Testis (tissue), 3 donors: ENCODE data around the gene MRPL12. TPM values are rescaled to one million over a fixed set of nuclear protein-coding genes. Genes with fewer than 3 reads are reported as not detected.
"Not testable (repeated sequence)": the region's sequence is repeated elsewhere in the genome, so short reads cannot be mapped to it uniquely, and the experiment has no call there.

ENCODE experiments used
- DNase-seq: peaks from one replicate; pipeline ENCODE4 v3.0.0-alpha.2; 2019
- H3K27ac ChIP-seq, 2 donors: fragments of 200-600 bp; sonication (generic); one replicate each; pipeline ENCODE4 v1.5.1; 2019
- H3K27me3 ChIP-seq: fragments of 200-600 bp; sonication (generic); one replicate; pipeline ENCODE4 v1.5.1; 2019
- H3K36me3 ChIP-seq: fragments of 200-600 bp; sonication (generic); one replicate; pipeline ENCODE4 v1.5.1; 2017; ENCODE audit warnings: low read depth; ENCODE audit errors: missing control alignments
- H3K4me1 ChIP-seq: fragments of 200-600 bp; sonication (generic); one replicate; pipeline ENCODE4 v1.5.1; 2019
- H3K4me3 ChIP-seq, 2 donors: fragments of 200-600 bp; sonication (generic); one replicate each; pipeline ENCODE4 v1.5.1; 2017 to 2019
- H3K9me3 ChIP-seq: fragments of 200-600 bp; sonication (generic); one replicate; pipeline ENCODE4 v1.5.1; 2017
- CTCF ChIP-seq, 3 experiments: fragments of 450-650 bp in 2 of 3; fragments of 200-600 bp in 1 of 3; sonication (generic) in 1 of 3; IDR thresholded peaks; one replicate each; pipeline ENCODE4 v1.5.1; 2016 to 2019; ENCODE audit warnings: antibody characterized with exemption in 3 of 3, mild to moderate bottlenecking in 2 of 3, moderate library complexity in 1 of 3
- POLR2A ChIP-seq: fragments of 450-650 bp; IDR thresholded peaks from one replicate; pipeline ENCODE4 v1.6.1; 2017; ENCODE audit warnings: antibody characterized with exemption, mild to moderate bottlenecking, moderate library complexity
- WGBS, 2 donors: methylation state at CpG; one replicate each; pipeline ENCODE4 v1.1.5; 2018; 5-methylcytosine and 5-hydroxymethylcytosine counted together
- intact Hi-C: fragments of 100-400 bp; cut with DNase I; formaldehyde crosslinking; loops from one replicate; pipeline ENCODE4 v1.15.1; 2023; ENCODE audit warnings: low total_unique reads
- polyA plus RNA-seq: library from polyadenylated mRNA; stranded (reverse); fragments of 350-450 nt; fragmentation: Illumina TruSeq; extraction: RNeasy Lipid Tissue Mini Kit (QIAGEN cat#74804); gene quantifications from one replicate; pipeline ENCODE4 v1.2.3, GENCODE V29; 2014; ENCODE audit warnings: low read depth, low replicate concordance; ENCODE audit not compliant: insufficient read depth
- total RNA-seq, 2 donors: library from RNA; depleted of rRNA; stranded (reverse); fragments of >200 nt; gene quantifications; one replicate each; pipeline ENCODE4 v1.2.3, GENCODE V29; 2016

MRPL12 gene
- total and polyA plus RNA-seq, 3 donors from 2014 or later = 54.7 to 58.0 (median 57.2) TPM

DNA sequence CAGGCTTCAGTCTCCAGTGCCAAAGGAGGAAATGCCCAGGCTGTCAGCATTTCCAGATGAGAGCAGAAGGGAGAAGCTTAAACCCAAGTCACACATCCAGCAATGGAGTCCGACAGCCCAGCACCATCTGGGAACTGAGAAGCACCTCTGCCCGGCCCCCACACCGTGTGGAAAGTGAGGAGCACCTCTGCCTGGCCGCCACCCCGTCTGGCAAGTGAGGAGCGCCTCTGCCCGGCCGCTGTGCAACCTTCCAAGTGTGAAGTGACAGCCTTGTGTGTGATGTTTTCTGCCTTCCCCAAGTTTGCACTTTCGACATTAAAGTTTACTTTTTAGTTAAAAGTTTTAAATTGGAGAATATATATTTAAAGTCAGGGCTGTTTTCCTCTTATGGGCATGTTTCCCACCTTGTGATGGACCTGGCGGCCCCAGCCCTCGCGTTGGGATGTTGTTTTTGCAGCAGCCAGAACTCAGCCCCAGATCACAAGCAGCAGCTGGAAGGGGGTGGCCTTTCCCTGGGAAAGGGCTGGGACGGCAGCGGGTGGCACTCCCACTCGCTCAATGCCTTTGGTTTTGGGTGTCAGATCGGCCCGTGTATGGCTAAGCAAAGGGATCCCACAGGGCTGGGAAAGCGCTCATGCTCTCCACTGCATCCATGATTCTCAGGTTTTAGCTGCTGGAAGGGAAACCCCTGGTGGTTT is 29.5 kb upstream of the MRPL12 start:
- DNase-seq = no peak
- intact Hi-C loops = no loop called here
- Histone ChIP-seq H3K4me3 (no peak overlapping the region), H3K36me3 (no peaks in the 10 kb centered on the region), H3K27me3 (no peaks in the 10 kb centered on the region), H3K4me1 (no peaks in the 10 kb centered on the region), H3K27ac (no peak overlapping the region), H3K9me3 (no peaks in the 10 kb centered on the region)
- 79 to 81% methylated on average over 18 of the region's 18 CpGs for WGBS, 2 donors
- no peak for TF ChIP-seq CTCF (IDR thresholded peaks at IDR 0.05)
- no peak for TF ChIP-seq POLR2A

DNA sequence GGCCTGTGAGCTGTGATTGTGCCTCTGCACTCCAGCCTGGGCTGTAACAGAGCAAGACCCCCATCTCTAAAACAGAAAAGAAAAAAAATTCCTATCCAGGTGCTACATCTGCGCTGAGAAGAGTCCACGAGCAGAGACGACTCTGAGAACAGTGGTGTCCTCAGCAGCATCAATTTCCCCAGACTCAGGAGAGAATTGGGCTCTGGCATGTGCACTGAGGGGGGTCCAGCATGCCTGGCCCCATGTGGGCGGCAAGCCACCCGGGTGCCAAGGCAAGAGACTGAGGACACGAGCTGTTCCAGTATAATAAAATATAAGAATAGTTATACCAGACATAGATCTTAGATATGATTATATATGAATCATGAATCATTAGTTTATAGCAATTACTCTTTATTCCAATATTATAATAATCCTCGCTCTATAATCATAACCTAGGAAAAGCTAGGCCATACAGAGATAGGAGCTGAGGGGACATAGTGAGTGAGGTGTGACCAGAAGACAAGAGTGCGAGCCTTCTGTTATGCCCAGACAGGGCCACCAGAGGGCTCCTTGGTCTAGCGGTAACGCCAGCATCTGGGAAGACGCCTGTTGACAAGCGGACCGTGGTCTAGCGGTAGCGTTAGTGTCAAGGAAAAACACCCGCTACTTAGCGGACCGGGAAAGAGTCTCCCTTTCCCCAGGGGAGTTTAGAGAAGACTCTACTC is 27.5 kb upstream of the MRPL12 start:
- H3K4me1 ChIP-seq, H3K9me3 ChIP-seq, H3K36me3 ChIP-seq, H3K4me3 ChIP-seq, intact Hi-C loops, H3K27me3 ChIP-seq, H3K27ac ChIP-seq: not testable (repeated sequence)
- WGBS, 2 donors = 48 to 53% methylated on average over 15 to 18 of the region's 18 CpGs
- peak; percentile 15 to 60 (median 51) for TF ChIP-seq CTCF (IDR thresholded peaks at IDR 0.05)
- peak; percentile 43 for DNase-seq

DNA sequence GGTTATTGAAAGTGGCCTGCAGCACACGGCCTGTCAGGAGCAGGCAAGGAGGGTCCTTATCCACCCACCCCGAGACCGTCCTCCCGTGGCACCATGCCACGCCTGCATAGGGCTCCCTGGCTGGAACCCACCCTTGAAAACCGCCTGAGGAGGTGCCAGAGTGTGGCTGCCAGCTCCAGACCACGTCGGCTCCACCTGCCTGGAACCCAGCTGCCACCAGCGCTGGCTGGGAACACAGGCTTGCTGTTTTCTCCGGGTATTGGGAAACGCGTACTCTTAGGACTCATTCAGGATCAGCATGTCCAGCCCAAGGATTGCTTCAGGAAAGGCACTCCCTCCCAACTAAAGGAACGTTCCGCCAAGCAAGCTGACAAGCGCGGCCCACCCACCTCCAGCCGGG is 26.3 kb upstream of the MRPL12 start:
- intact Hi-C loops = no loop called here
- no peak for DNase-seq
- H3K4me3 ChIP-seq = no peak overlapping the region
- peaks cover 4% of the 10 kb centered on the region for H3K4me1 ChIP-seq
- H3K9me3 ChIP-seq = no peaks in the 10 kb centered on the region
- TF ChIP-seq CTCF (IDR thresholded peaks at IDR 0.05) (no peak), POLR2A (no peak)
- no peaks in the 10 kb centered on the region for H3K27me3 ChIP-seq
- no peak overlapping the region for H3K27ac ChIP-seq
- H3K36me3 ChIP-seq = no peaks in the 10 kb centered on the region
- 90 to 91% methylated on average over 9 to 17 of the region's 17 CpGs for WGBS, 2 donors

DNA sequence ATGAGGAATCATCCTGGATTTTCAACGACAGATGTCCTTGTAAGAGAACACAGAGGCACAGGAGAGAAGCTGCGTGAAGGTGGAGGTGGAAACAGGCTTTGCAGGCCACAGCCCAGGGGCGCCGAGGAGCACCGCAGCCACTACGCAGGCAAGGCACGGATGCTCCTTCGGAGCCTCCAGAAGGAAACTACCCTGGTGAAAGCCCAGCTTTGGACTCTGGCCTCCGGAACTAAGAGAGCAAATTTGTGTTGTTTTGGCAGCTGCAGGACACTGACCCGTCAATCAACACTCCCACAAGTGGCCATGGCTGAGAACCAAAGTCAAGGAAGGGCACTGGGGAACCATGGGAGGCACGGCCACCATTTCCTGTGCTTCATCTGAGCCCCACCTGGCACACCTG is 23.0 kb upstream of the MRPL12 start:
- Histone ChIP-seq H3K9me3 (no peaks in the 10 kb centered on the region), H3K4me1 (peaks cover 23% of the 10 kb centered on the region), H3K4me3 (no peak overlapping the region), H3K27ac (no peak overlapping the region), H3K27me3 (no peaks in the 10 kb centered on the region), H3K36me3 (no peaks in the 10 kb centered on the region)
- TF ChIP-seq CTCF (IDR thresholded peaks at IDR 0.05) = no peak
- no peak for TF ChIP-seq POLR2A
- intact Hi-C loops = no loop called here
- no peak for DNase-seq
- WGBS, 2 donors = 73 to 84% methylated on average over 11 of the region's 11 CpGs
